GM12875 (cell line): Measurements from ENCODE around the gene EPS8L1.
"Not testable (repeated sequence)": the region's sequence is repeated elsewhere in the genome, so short reads cannot be mapped to it uniquely, and the experiment has no call there.

ENCODE experiments used
- H3K4me3 ChIP-seq: one replicate; pipeline ENCODE4 v1.5.1; 2011; ENCODE audit warnings: low read depth, low read length, control low read depth
- CTCF ChIP-seq: IDR thresholded peaks from 2 replicates; pipeline ENCODE4 v1.5.1; 2011; ENCODE audit warnings: low read depth, mild to moderate bottlenecking, control low read depth, inconsistent platforms, low read length, moderate library complexity, borderline replicate concordance; ENCODE audit not compliant: insufficient read depth

The EPS8L1 gene

GRCh38 chr19:55075371-55075998 is at the start of gene EPS8L1:
Gene EPS8L1 (plus strand): TSS chr19:55075869. CDS start chr19:55076445, 576 bp downstream.
- no peak within 1 kb of the TSS for H3K4me3 ChIP-seq
- no peak for TF ChIP-seq CTCF

DNA sequence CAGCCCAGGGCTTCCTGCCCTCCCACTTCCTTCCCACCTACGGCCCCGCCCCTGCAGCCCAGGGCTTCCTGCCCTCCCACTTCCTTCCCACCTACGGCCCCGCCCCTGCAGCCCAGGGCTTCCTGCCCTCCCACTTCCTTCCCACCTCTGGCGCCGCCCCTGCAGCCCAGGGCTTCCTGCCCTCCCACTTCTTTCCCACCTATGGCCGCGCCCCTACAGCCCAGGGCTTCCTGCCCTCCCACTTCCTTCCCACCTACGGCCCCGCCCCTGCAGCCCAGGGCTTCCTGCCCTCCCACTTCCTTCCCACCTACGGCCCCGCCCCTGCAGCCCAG is 48.6 kb upstream of the EPS8L1 start:
- H3K4me3 ChIP-seq, result not testable (repeated sequence)

DNA sequence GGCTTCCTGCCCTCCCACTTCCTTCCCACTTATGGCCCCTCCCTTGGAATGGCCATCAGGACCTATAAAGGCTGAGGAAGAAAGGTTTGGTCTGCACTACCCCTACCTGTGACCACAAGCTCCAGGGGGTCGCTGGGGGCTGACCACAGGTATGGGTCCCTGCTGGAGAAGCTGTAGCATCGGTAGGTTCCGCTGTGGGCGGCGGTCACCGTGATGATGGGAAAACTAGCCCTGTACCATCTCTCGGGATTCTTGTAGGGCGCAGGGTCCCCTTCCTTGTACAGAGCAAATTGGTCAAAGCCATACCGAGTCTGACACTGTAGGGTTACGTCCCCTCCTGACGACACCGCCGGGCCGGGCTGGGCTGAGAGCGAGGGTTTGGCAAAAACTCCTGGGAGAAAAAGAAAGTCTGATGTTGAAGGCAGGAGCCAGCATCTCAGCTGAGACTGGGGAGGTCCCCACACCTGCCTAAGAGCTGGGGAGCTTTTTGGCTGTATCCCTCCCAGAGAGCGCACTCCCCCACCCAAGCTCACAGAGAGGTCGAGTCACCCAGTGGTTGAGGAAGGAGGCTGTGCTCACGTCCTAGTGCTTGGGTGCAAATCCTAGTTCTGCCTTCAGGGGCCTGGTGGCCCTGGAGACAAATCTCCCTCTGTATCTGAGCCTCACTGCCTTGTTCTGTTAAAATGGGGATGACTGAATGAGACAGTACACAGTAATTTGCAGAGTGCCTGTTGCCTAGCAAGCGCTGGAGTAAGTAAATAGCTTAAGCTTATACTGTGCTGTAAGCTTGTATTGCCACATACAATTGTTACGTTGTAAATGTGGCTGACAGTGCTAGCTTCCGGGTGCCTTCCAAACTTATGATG is 48.0 kb upstream of the EPS8L1 start:
- no peak overlapping the region for H3K4me3 ChIP-seq
- TF ChIP-seq CTCF, result no peak

GRCh38 chr19:55028757-55029156 is 46.9 kb upstream of the EPS8L1 start:
- TF ChIP-seq CTCF, result no peak
- no peak overlapping the region for H3K4me3 ChIP-seq

DNA sequence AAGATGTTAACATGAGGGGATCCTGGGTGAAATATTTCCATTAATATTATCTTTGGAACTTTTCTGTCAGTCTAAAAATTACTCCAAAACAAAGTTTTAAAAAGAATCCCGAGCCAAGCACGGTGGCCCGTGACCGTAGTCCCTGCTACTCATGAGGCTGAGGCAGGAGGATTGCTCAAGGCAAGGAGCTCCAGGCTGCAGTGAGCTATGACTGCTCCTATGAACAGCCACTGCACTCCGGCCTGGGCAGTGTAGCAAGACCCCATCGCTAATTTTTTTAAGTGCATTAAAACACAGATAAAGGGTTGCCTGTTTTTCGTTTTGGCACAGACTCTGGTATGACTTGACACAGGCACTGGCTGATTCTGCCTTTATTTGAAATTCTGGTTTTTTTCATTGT is 44.5 kb upstream of the EPS8L1 start:
- H3K4me3 ChIP-seq, result no peak overlapping the region
- TF ChIP-seq CTCF, result no peak

GRCh38 chr19:55032170-55032800 is 43.4 kb upstream of the EPS8L1 start:
- TF ChIP-seq CTCF, result no peak
- no peak overlapping the region for H3K4me3 ChIP-seq

GRCh38 chr19:55032976-55033643 is 42.6 kb upstream of the EPS8L1 start:
- H3K4me3 ChIP-seq, result not testable (repeated sequence)

GRCh38 chr19:55034751-55035150 is 40.9 kb upstream of the EPS8L1 start:
- H3K4me3 ChIP-seq, result no peak overlapping the region
- no peak for TF ChIP-seq CTCF
